A549 (cell line): Measurements from ENCODE around the gene DLG1. TPM values are rescaled to one million over a fixed set of nuclear protein-coding genes. Genes with fewer than 3 reads are reported as not detected.

ENCODE experiments used
- ATAC-seq, 2 experiments: fragments of 200-7000 bp in 1 of 2; fragments of >200 bp in 1 of 2; cut with Nextera tagmentation in 1 of 2; cut with Tn5 transposase in 1 of 2; 3 replicates each; pipeline versions ENCODE4 v1.8.0 to v1.9.1; 2018 to 2020; ENCODE audit warnings: mild to moderate bottlenecking in 1 of 2, moderate library complexity in 1 of 2
- CTCF ChIA-PET: fragments of 300-600 bp; sonication (Branson Sonifier 250); formaldehyde crosslinking; extraction: SDS; loops from one replicate; lab custom pipeline; 2021; ENCODE audit warnings: antibody characterized with exemption, inconsistent platforms; lab: Yijun Ruan, JAX
- POLR2A ChIA-PET: fragments of 350-600 bp; formaldehyde crosslinking; extraction: SDS; loops from one replicate; lab custom pipeline; 2021; ENCODE audit warnings: antibody characterized with exemption, inconsistent platforms; lab: Yijun Ruan, JAX
- DNase-seq, 2 experiments: peaks; one replicate each; pipeline versions ENCODE4 v3.0.0 to v3.0.0-alpha.2; 2011 to 2016; ENCODE audit warnings: low read depth in 1 of 2, low spot score in 1 of 2
- FAIRE-seq: peaks from 2 replicates; lab custom pipeline; 2011; peaks lifted over from hg19 to GRCh38; lab: Jason Lieb, UNC
- H3K27ac ChIP-seq, 2 experiments: fragments of >200 bp; sonication (Bioruptor Twin); formaldehyde crosslinking; 3 replicates each; pipeline ENCODE4 v1.5.1; 2016 to 2017
- H3K4me1 ChIP-seq: fragments of >200 bp; sonication (Bioruptor Twin); formaldehyde crosslinking; 3 replicates; pipeline ENCODE4 v1.6.1; 2016
- H3K4me2 ChIP-seq: fragments of >200 bp; sonication (Bioruptor Twin); formaldehyde crosslinking; 3 replicates; pipeline ENCODE4 v1.6.1; 2016
- H3K4me3 ChIP-seq: fragments of >200 bp; sonication (Bioruptor Twin); formaldehyde crosslinking; 3 replicates; pipeline ENCODE4 v1.5.1; 2016
- H3K9me3 ChIP-seq: fragments of >200 bp; sonication (Bioruptor Twin); formaldehyde crosslinking; 3 replicates; pipeline ENCODE4 v1.6.1; 2016
- BHLHE40 ChIP-seq: IDR thresholded peaks from 2 replicates; pipeline ENCODE4 v1.6.1; 2012; ENCODE audit warnings: low read depth, low read length, inconsistent platforms
- CBX2 ChIP-seq: fragments of 200-600 bp; sonication (generic); IDR thresholded peaks from 2 replicates; pipeline ENCODE4 v1.6.1; 2016; ENCODE audit warnings: low read depth, mild to moderate bottlenecking, borderline replicate concordance
- CBX8 ChIP-seq: fragments of 200-600 bp; sonication (generic); IDR thresholded peaks from 2 replicates; pipeline ENCODE4 v1.6.1; 2016
- CEBPB ChIP-seq, 2 experiments: fragments of >200 bp in 1 of 2; sonication (Bioruptor Twin) in 1 of 2; formaldehyde crosslinking in 1 of 2; IDR thresholded peaks; 2 replicates each; pipeline ENCODE4 v1.6.1; 2012 to 2016
- CHD2 ChIP-seq: fragments of 150-350 bp; IDR thresholded peaks from 2 replicates; pipeline ENCODE4 v1.6.1; 2014; ENCODE audit warnings: low read length; ENCODE audit not compliant: partially characterized antibody
- CHD4 ChIP-seq: fragments of 200-600 bp; sonication (generic); IDR thresholded peaks from 2 replicates; pipeline ENCODE4 v1.6.1; 2016; ENCODE audit warnings: antibody characterized with exemption, mild to moderate bottlenecking, borderline replicate concordance
- CTCF ChIP-seq: fragments of >200 bp; sonication (Bioruptor Twin); formaldehyde crosslinking; IDR thresholded peaks from 3 replicates; pipeline ENCODE4 v1.5.1; 2016
- E2F6 ChIP-seq: IDR thresholded peaks from 2 replicates; pipeline ENCODE4 v1.6.1; 2012; ENCODE audit warnings: low read depth, borderline replicate concordance
- EHMT2 ChIP-seq: fragments of 200-600 bp; sonication (generic); IDR thresholded peaks from 2 replicates; pipeline ENCODE4 v1.6.1; 2016; ENCODE audit warnings: antibody characterized with exemption, low read depth, mild to moderate bottlenecking, moderate library complexity
- ESRRA ChIP-seq: fragments of 150-350 bp; IDR thresholded peaks from 2 replicates; pipeline ENCODE4 v1.6.1; 2014; ENCODE audit warnings: mild to moderate bottlenecking, low read length, borderline replicate concordance
- FOSB ChIP-seq: fragments of 250-450 bp; sonication (Bioruptor Pico); IDR thresholded peaks from 2 replicates; pipeline ENCODE4 v1.5.0; 2020; ENCODE audit warnings: mild to moderate bottlenecking, moderate library complexity
- FOSL2 ChIP-seq, 2 experiments: fragments of 450-650 bp in 1 of 2; fragments of >200 bp in 1 of 2; sonication (Bioruptor Twin) in 1 of 2; formaldehyde crosslinking; IDR thresholded peaks; 2 replicates each; pipeline versions ENCODE4 v1.5.0 to v1.6.1; 2016 to 2020; ENCODE audit warnings: mild to moderate bottlenecking in 1 of 2, moderate library complexity in 1 of 2
- FOXS1 ChIP-seq: fragments of 250-450 bp; sonication (Bioruptor Pico); IDR thresholded peaks from 2 replicates; pipeline ENCODE4 v1.5.0; 2020; ENCODE audit warnings: mild to moderate bottlenecking, moderate library complexity
- HEYL ChIP-seq: fragments of 250-450 bp; sonication (Bioruptor Pico); IDR thresholded peaks from 2 replicates; pipeline ENCODE4 v1.8.0; 2021; ENCODE audit warnings: mild to moderate bottlenecking, moderate library complexity
- HOXB5 ChIP-seq: fragments of 250-450 bp; sonication (Bioruptor Pico); IDR thresholded peaks from 2 replicates; pipeline ENCODE4 v1.5.0; 2020; ENCODE audit warnings: mild to moderate bottlenecking, moderate library complexity
- JUN ChIP-seq, 2 experiments: fragments of >200 bp; sonication (Bioruptor Twin); formaldehyde crosslinking; IDR thresholded peaks; 2 replicates in 1 of 2; 3 replicates in 1 of 2; pipeline ENCODE4 v1.6.1; 2016 to 2017
- KDM1A ChIP-seq: fragments of 200-600 bp; sonication (generic); IDR thresholded peaks from 2 replicates; pipeline ENCODE4 v1.6.1; 2016; ENCODE audit warnings: low read depth, mild to moderate bottlenecking
- MYC ChIP-seq: IDR thresholded peaks from 2 replicates; pipeline ENCODE4 v1.6.1; 2012; ENCODE audit warnings: mild to moderate bottlenecking, inconsistent platforms, low read length, improper control_type of control experiment, borderline replicate concordance
- NPAS2 ChIP-seq: fragments of 250-450 bp; sonication (Bioruptor Pico); IDR thresholded peaks from 2 replicates; pipeline ENCODE4 v1.8.0; 2022; ENCODE audit warnings: mild to moderate bottlenecking, moderate library complexity, borderline replicate concordance
- NR3C1 ChIP-seq: fragments of >200 bp; sonication (Bioruptor Twin); formaldehyde crosslinking; IDR thresholded peaks from 3 replicates; pipeline ENCODE4 v1.6.1; 2017
- PHF8 ChIP-seq: fragments of 200-600 bp; sonication (generic); IDR thresholded peaks from 2 replicates; pipeline ENCODE4 v1.6.1; 2016; ENCODE audit warnings: low read depth, mild to moderate bottlenecking, antibody characterized with exemption, moderate library complexity, borderline replicate concordance
- POLR2AphosphoS2 ChIP-seq: conservative IDR thresholded peaks from 2 replicates; pipeline ENCODE4 v1.6.1; 2012; ENCODE audit warnings: low read length, improper control_type of control experiment, inconsistent platforms
- RAD21 ChIP-seq, 2 experiments: fragments of >200 bp in 1 of 2; sonication (Bioruptor Twin) in 1 of 2; formaldehyde crosslinking in 1 of 2; IDR thresholded peaks in 1 of 2; conservative IDR thresholded peaks in 1 of 2; 2 replicates in 1 of 2; 3 replicates in 1 of 2; pipeline ENCODE4 v1.6.1; 2012 to 2018; ENCODE audit warnings: inconsistent platforms in 1 of 2
- RARB ChIP-seq: fragments of 250-450 bp; sonication (Bioruptor Pico); IDR thresholded peaks from 2 replicates; pipeline ENCODE4 v1.8.0; 2021; ENCODE audit warnings: mild to moderate bottlenecking, moderate library complexity
- RFX5 ChIP-seq: fragments of 450-650 bp; IDR thresholded peaks from 2 replicates; pipeline ENCODE4 v1.7.1; 2014; ENCODE audit warnings: antibody characterized with exemption, mild to moderate bottlenecking, moderate library complexity
- SREBF2 ChIP-seq: fragments of 450-650 bp; IDR thresholded peaks from 2 replicates; pipeline ENCODE4 v1.6.1; 2014; ENCODE audit warnings: mild to moderate bottlenecking, moderate library complexity
- TP53 ChIP-seq: fragments of 250-450 bp; sonication (Bioruptor Pico); IDR thresholded peaks from 2 replicates; pipeline ENCODE4 v1.5.0; 2021; ENCODE audit warnings: mild to moderate bottlenecking, moderate library complexity
- USF2 ChIP-seq: fragments of 450-650 bp; IDR thresholded peaks from 2 replicates; pipeline ENCODE4 v1.6.1; 2014; ENCODE audit warnings: antibody characterized with exemption
- ZC3H11A ChIP-seq: fragments of 450-650 bp; IDR thresholded peaks from 2 replicates; pipeline ENCODE4 v1.6.1; 2014; ENCODE audit warnings: antibody characterized with exemption, mild to moderate bottlenecking
- ZFP36 ChIP-seq: fragments of 450-650 bp; IDR thresholded peaks from 2 replicates; pipeline ENCODE4 v1.6.1; 2014; ENCODE audit warnings: borderline replicate concordance; ENCODE audit not compliant: partially characterized antibody
- ZNF302 ChIP-seq: fragments of 250-450 bp; sonication (Bioruptor Pico); IDR thresholded peaks from 2 replicates; pipeline ENCODE4 v1.9.0; 2021; ENCODE audit warnings: inconsistent platforms, mild to moderate bottlenecking, moderate library complexity
- ZSCAN20 ChIP-seq: fragments of 250-450 bp; sonication (Bioruptor Pico); IDR thresholded peaks from 2 replicates; pipeline ENCODE4 v1.8.0; 2022; ENCODE audit warnings: mild to moderate bottlenecking, moderate library complexity
- whole genome bisulfite sequencing: methylation state at CpG from one replicate; pipeline ENCODE4 v1.1.6; 2017; ENCODE audit errors: missing lambda C conversion rate; 5-methylcytosine and 5-hydroxymethylcytosine counted together
- polyA plus RNA-seq, 4 experiments: library from polyadenylated mRNA; depleted of rRNA in 3 of 4; stranded (reverse); fragments of >200 nt; fragmentation: RNase III in 1 of 4; extraction: RNeasy Plus Mini Kit Qiagen cat#74134 plus additional on column Dnase treatment in 1 of 4; gene quantifications; 2 replicates in 3 of 4; 3 replicates in 1 of 4; pipeline ENCODE4 v1.2.3, GENCODE V29; 2011 to 2017
- TF ChIP-seq, protein P1 (sequence below): fragments of >200 bp; sonication (Bioruptor Twin); formaldehyde crosslinking; IDR thresholded peaks from 3 replicates; pipeline ENCODE4 v1.6.1; 2016
- TF ChIP-seq, protein P2 (sequence below): fragments of >200 bp; sonication (Bioruptor Twin); formaldehyde crosslinking; IDR thresholded peaks from 2 replicates; pipeline ENCODE4 v1.6.1; 2016

Gene DLG1
- polyA plus RNA-seq, 2 of the 4 experiments (the other 2 are of a cell fraction) = 27.0 to 33.9 TPM

- no peak for TF ChIP-seq CEBPB (IDR thresholded peaks at IDR 0.05)
- TF ChIP-seq EHMT2 = no peak
- no peak for TF ChIP-seq FOSB
- TF ChIP-seq HOXB5 (CRISPR knock-in tag) = no peak
- no peak for TF ChIP-seq NPAS2 (CRISPR knock-in tag)
- TF ChIP-seq CTCF = no peak
- no peak for TF ChIP-seq BHLHE40
- no peak for TF ChIP-seq CHD4
- TF ChIP-seq USF2 = no peak
- no peak for TF ChIP-seq ZNF302 (CRISPR knock-in tag)
- no peak for TF ChIP-seq SREBF2
- TF ChIP-seq, protein P1, sequence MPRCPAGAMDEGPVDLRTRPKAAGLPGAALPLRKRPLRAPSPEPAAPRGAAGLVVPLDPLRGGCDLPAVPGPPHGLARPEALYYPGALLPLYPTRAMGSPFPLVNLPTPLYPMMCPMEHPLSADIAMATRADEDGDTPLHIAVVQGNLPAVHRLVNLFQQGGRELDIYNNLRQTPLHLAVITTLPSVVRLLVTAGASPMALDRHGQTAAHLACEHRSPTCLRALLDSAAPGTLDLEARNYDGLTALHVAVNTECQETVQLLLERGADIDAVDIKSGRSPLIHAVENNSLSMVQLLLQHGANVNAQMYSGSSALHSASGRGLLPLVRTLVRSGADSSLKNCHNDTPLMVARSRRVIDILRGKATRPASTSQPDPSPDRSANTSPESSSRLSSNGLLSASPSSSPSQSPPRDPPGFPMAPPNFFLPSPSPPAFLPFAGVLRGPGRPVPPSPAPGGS = no peak
- TF ChIP-seq, protein P2, sequence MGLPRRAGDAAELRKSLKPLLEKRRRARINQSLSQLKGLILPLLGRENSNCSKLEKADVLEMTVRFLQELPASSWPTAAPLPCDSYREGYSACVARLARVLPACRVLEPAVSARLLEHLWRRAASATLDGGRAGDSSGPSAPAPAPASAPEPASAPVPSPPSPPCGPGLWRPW = no peak
- TF ChIP-seq FOSL2 (IDR thresholded peaks at IDR 0.05) = no peak
- no peak for TF ChIP-seq FOSL2 (CRISPR knock-in tag; IDR thresholded peaks at IDR 0.05)
- no peak for TF ChIP-seq ZSCAN20 (CRISPR knock-in tag)
- TF ChIP-seq NR3C1 = no peak
- TF ChIP-seq KDM1A = no peak
- TF ChIP-seq JUN (IDR thresholded peaks at IDR 0.05) = no peak
- no peak for TF ChIP-seq CBX2
- no peak for TF ChIP-seq RFX5
- H3K4me1 ChIP-seq = no peaks in the 10 kb centered on the region
- ATAC-seq = no peak
- CTCF ChIA-PET = no interaction called here
- no peak overlapping the region for H3K4me2 ChIP-seq
- POLR2A ChIA-PET = no interaction called here
- no peak overlapping the region for H3K4me3 ChIP-seq
- H3K27ac ChIP-seq = no peak overlapping the region
- FAIRE-seq = no peak
- no peak for DNase-seq
- H3K9me3 ChIP-seq = no peaks in the 10 kb centered on the region; the same call in 1 of the 3 replicates
- 72% methylated on average over 7 of the region's 7 CpGs for WGBS
Measured at GRCh38 chr3:197325773-197326172, 27.4 kb upstream of the DLG1 start.

- DNase-seq (no peak), FAIRE-seq (no peak), ATAC-seq (no peak)
- ChIA-PET POLR2A (no interaction called here), CTCF (interaction anchor here (1.3 kb wide), 1 partner anchor 8 kb away, joined by 3 read pairs; no protein-coding TSS in a partner anchor)
- Histone ChIP-seq H3K9me3 (peaks cover 7% of the 10 kb centered on the region), H3K4me2 (no peak overlapping the region), H3K4me1 (no peaks in the 10 kb centered on the region), H3K4me3 (no peak overlapping the region), H3K27ac (no peak overlapping the region)
- 65% methylated on average over 1 of the region's 1 CpG for WGBS
- TF ChIP-seq PHF8 (no peak), ZC3H11A (no peak), MYC (no peak), NR3C1 (no peak), HEYL (no peak), FOXS1 (no peak), ESRRA (no peak), CHD2 (no peak), RARB (CRISPR knock-in tag) (no peak), POLR2AphosphoS2 (no peak), BHLHE40 (no peak), ZFP36 (no peak), ZNF302 (CRISPR knock-in tag) (no peak), CBX2 (no peak), USF2 (no peak), E2F6 (no peak), TP53 (no peak), CBX8 (no peak), RAD21 (conservative IDR thresholded peaks at IDR 0.05 in 1 of 2, IDR thresholded peaks at IDR 0.05 in 1 of 2) (no peak)
- TF ChIP-seq, all 56 proteins: peak for 0
Measured at GRCh38 chr3:197322149-197322548, 23.7 kb upstream of the DLG1 start.
